Muscle layer of colon (tissue), 2 donors: Measurements from ENCODE around the gene DNM2.
"Not testable (repeated sequence)": the region's sequence is repeated elsewhere in the genome, so short reads cannot be mapped to it uniquely, and the experiment has no call there.

Experiments
- H3K27ac ChIP-seq: one replicate; pipeline ENCODE4 v1.7.0; 2013; ENCODE audit warnings: low read depth, mild to moderate bottlenecking, low read length, moderate library complexity
- H3K27me3 ChIP-seq, 2 donors: one replicate each; pipeline ENCODE4 v1.7.0; 2013; ENCODE audit warnings: low read length in 2 of 2, mild to moderate bottlenecking in 2 of 2; ENCODE audit not compliant: insufficient read depth in 2 of 2, control insufficient read depth in 1 of 2
- H3K36me3 ChIP-seq: one replicate; pipeline ENCODE4 v1.7.0; 2013; ENCODE audit warnings: mild to moderate bottlenecking, low read length; ENCODE audit not compliant: insufficient read depth
- H3K4me1 ChIP-seq: one replicate; pipeline ENCODE4 v1.7.0; 2013; ENCODE audit warnings: mild to moderate bottlenecking, low read length; ENCODE audit not compliant: insufficient read depth
- H3K4me3 ChIP-seq, 2 donors: one replicate each; pipeline ENCODE4 v1.7.0; 2013; ENCODE audit warnings: low read length in 2 of 2, low read depth in 1 of 2, mild to moderate bottlenecking in 1 of 2, moderate library complexity in 1 of 2
- H3K9ac ChIP-seq: one replicate; pipeline ENCODE4 v1.7.0; 2013; ENCODE audit warnings: low read length
- H3K9me3 ChIP-seq: one replicate; pipeline ENCODE4 v1.7.0; 2013; ENCODE audit warnings: mild to moderate bottlenecking, low read length
- donor health status: abdominal sarcoma.
- donor health status: Adenocarcinoma of cecum.

The DNM2 gene

GRCh38 chr19:10870501-10870954, 152.6 kb downstream of the DNM2 start:
- Histone ChIP-seq H3K27me3 (no peaks in the 10 kb centered on the region), H3K9me3 (no peaks in the 10 kb centered on the region), H3K9ac (no peak overlapping the region), H3K4me1 (peaks cover 10% of the 10 kb centered on the region), H3K36me3 (no peaks in the 10 kb centered on the region), H3K27ac (peak overlapping the region; percentile 86), H3K4me3 (peak overlapping the region; percentile 54 to 59)

DNA sequence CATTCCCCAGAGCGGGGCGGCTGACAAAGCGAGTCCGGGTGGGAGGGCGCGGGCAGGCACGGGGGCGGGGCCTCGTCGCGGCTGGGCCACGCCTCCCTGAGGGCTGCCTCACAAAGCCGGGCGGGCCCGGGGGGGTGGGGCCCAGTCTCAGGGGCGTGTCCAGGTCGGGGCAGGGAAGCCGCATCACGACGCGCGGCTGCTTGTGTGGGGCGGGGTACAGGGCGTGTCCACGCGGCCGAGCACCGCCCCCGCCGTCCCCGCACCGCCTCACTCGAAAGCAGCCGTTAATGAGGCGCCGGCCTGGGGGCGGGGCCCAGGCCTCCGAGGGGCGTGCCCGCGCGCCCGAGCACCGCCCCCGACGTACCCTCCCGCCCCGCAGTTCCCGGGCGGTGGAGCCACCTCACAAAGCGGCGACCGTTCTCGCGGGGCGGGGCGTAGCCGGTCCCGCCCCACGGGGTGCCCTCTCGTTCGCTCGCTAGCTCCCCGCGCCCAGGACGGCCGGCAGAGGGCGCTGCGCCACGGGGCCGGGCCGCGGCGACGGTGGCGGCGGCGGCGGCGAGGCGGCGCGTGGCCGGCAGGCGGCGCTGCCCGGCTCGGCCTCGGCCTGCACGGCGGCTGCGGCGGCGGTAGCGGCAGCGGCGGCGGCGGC, 153.2 kb downstream of the DNM2 start, which contains the start of gene CARM1:
Gene CARM1 (plus strand): TSS at position 599 of the 649 bp plus-strand sequence. CDS start 150 bp downstream, outside the sequence.
- Histone ChIP-seq H3K4me3 (peak within 1 kb of the TSS; percentile 66 to 84), H3K36me3 (no peaks in the 10 kb centered on the region), H3K4me1 (peaks cover 14% of the 10 kb centered on the region), H3K9me3 (no peaks in the 10 kb centered on the region), H3K27me3 (no peaks in the 10 kb centered on the region), H3K9ac (peak within 1 kb of the TSS; percentile 71), H3K27ac (peak within 1 kb of the TSS; percentile 86)

GRCh38 chr19:10871711-10872545, 154.0 kb downstream of the DNM2 start:
- Histone ChIP-seq H3K4me1 (peaks cover 22% of the 10 kb centered on the region), H3K9ac (peak overlapping the region; percentile 71), H3K36me3 (no peaks in the 10 kb centered on the region), H3K27me3 (no peaks in the 10 kb centered on the region), H3K9me3 (no peaks in the 10 kb centered on the region), H3K27ac (peak overlapping the region; percentile 78), H3K4me3 (peak overlapping the region; percentile 66 to 84)

GRCh38 chr19:10872546-10873107, 154.7 kb downstream of the DNM2 start:
- Histone ChIP-seq H3K4me1 (peaks cover 23% of the 10 kb centered on the region), H3K9ac (peak overlapping the region; percentile 71), H3K9me3 (no peaks in the 10 kb centered on the region), H3K27me3 (no peaks in the 10 kb centered on the region), H3K36me3 (no peaks in the 10 kb centered on the region), H3K27ac (peak overlapping the region; percentile 78), H3K4me3 (peak overlapping the region; percentile 66 to 84)

DNA sequence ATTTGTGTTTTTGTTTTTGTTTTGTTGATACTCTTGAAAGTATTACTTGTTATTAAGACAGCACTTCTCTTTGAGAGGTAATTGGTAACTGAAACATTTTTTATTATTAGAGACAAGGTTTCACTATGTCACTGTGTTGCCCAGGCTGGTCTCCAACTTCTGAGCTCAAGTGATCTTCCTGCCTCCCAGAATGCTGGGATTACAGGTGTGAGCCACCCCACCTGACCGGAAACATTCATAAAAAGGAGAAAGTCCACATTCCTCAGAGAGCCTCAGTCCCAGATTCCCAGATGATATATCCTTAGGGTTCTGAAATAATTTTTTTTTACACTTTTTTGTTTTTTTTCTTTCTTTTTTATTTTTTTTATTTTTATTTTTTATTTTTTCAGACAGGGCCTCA, 156.1 kb downstream of the DNM2 start:
- no peak overlapping the region for H3K9ac ChIP-seq
- H3K9me3 ChIP-seq: no peaks in the 10 kb centered on the region
- H3K27me3 ChIP-seq: no peaks in the 10 kb centered on the region
- H3K27ac ChIP-seq: no peak overlapping the region
- H3K4me3 ChIP-seq: no peak overlapping the region
- H3K4me1 ChIP-seq: peaks cover 30% of the 10 kb centered on the region
- no peaks in the 10 kb centered on the region for H3K36me3 ChIP-seq

GRCh38 chr19:10876459-10877240, 158.8 kb downstream of the DNM2 start:
- Histone ChIP-seq H3K4me3 (no peak overlapping the region), H3K9ac (no peak overlapping the region), H3K27ac (peak overlapping the region; percentile 32), H3K36me3 (no peaks in the 10 kb centered on the region), H3K27me3 (no peaks in the 10 kb centered on the region), H3K9me3 (no peaks in the 10 kb centered on the region), H3K4me1 (peaks cover 35% of the 10 kb centered on the region)

- H3K9me3 ChIP-seq, H3K36me3 ChIP-seq, H3K9ac ChIP-seq, H3K4me3 ChIP-seq, H3K27ac ChIP-seq, H3K27me3 ChIP-seq: not testable (repeated sequence)
- peaks cover 40% of the 10 kb centered on the region for H3K4me1 ChIP-seq
These were observed 159.7 kb downstream of the DNM2 start for GRCh38 chr19:10877608-10878007.

- Histone ChIP-seq H3K9ac (no peak overlapping the region), H3K27ac (no peak overlapping the region), H3K4me1 (peaks cover 33% of the 10 kb centered on the region), H3K9me3 (no peaks in the 10 kb centered on the region), H3K36me3 (no peaks in the 10 kb centered on the region), H3K4me3 (no peak overlapping the region), H3K27me3 (no peaks in the 10 kb centered on the region)
These were observed 160.4 kb downstream of the DNM2 start for GRCh38 chr19:10878253-10878652.
